Stimulated activated CD4-positive, alpha-beta T cell treated with anti-CD3 and anti-CD28 coated beads, Interleukin-15, amount 100 ng/mL, for 1 hour (primary cell): ENCODE results near the gene CAMTA1.

ENCODE experiments used
- DNase-seq, 2 donors: peaks; one replicate each; pipeline ENCODE4 v3.0.0-alpha.2; 2020; ENCODE audit warnings: low read depth in 1 of 2, low spot score in 1 of 2

Gene CAMTA1

GRCh38 chr1:7613106-7613850, 828.0 kb downstream of the CAMTA1 start:
- no peak for DNase-seq

DNA sequence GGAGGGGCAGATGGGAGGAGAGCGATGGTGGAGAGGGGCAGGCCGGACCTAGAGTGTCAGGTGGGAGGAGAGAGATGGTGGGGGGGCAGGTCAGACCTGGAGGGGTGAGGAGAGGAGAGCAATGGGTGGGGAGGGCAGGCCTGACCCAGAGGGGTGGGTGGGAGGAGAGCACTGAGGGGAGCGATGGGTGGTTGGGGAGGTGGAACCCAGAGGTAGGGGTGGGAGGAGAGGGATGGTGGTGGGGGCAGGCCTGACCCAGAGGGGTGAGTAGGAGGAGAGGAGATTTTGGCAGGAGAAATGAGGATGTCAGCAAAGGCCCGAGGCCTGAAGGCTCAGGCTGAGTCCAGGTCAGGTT, 828.6 kb downstream of the CAMTA1 start:
- no peak for DNase-seq

DNA sequence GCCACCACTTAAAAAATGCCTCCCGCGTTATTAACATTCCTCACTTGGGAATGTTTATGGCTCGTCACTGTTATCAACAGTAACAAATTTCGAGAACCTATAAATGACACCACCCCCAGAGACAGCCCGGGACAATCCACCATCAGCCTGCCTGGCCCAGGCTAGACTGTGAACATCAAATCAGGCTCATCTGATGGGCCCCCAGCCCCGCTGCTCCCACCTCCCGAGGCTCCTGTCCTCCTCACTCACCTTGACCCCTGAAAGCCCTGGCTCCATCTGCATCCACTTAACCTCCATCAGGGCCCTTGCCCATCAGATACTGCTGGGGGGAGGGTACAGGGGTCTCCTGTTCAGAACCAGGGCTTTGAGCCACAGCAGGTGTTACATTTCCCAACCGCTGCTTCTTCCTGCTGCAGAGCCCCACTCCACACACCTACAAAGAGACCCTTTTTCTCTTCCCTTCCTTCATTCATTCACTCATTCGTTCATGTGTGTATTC, 829.4 kb downstream of the CAMTA1 start:
- DNase-seq: no peak

- DNase-seq: no peak
Observed at GRCh38 chr1:7615138-7615537, 829.9 kb downstream of the CAMTA1 start.

GRCh38 chr1:7616076-7616832, 831.0 kb downstream of the CAMTA1 start:
- no peak for DNase-seq

GRCh38 chr1:7616953-7617352, 831.7 kb downstream of the CAMTA1 start:
- no peak for DNase-seq

GRCh38 chr1:7617826-7618225, 832.6 kb downstream of the CAMTA1 start:
- DNase-seq: no peak

GRCh38 chr1:7620196-7620595, 834.9 kb downstream of the CAMTA1 start:
- DNase-seq: no peak

DNA sequence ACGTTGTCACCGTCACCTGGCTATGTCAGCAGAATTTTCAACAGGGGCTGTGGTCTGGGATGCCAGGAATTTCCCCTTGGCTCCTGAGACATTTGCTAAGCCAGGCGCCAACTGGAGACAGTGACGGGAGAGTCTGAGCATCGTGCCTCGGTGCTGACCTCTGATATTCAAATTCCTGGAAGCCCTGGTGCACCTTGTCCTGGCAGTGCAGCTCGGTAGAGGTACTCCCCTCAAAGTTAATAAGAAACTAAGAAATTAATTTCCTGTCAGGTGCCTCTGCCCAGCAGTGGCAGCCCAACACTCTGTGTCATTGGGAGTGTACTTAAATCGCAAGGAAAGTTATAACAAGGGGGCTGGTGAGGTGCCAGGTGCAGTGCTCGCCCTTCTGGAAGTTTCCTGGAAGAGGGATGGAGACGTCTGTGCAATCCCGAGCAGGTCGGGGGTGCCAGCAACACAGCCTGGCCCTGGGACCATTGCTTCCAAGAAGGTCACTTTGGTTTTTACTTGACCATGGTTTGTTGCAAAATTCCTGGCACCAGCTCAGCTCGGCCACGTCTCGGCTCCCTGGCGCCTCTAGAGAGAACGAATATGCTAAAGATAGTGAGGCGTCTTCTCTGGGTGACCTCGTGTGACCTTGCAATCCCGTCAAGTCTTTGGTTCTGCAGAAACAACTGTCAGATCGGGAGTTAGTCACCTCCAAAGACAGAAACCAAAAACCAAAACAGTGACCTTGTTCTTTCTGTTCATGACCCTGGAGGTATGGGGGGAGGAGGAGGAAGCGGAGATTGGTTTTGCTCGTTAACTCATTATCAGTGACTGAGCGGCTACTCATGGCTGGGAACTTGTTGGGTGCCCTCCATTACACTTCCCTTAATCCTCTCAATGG, 836.3 kb downstream of the CAMTA1 start:
- no peak for DNase-seq

GRCh38 chr1:7623842-7624241, 838.6 kb downstream of the CAMTA1 start:
- DNase-seq: no peak

- DNase-seq: no peak
Observed at GRCh38 chr1:7624791-7625355, 839.6 kb downstream of the CAMTA1 start.

- DNase-seq: no peak
Observed at GRCh38 chr1:7625401-7625800, 840.1 kb downstream of the CAMTA1 start.

GRCh38 chr1:7628273-7628672, 843.0 kb downstream of the CAMTA1 start:
- DNase-seq: no peak

DNA sequence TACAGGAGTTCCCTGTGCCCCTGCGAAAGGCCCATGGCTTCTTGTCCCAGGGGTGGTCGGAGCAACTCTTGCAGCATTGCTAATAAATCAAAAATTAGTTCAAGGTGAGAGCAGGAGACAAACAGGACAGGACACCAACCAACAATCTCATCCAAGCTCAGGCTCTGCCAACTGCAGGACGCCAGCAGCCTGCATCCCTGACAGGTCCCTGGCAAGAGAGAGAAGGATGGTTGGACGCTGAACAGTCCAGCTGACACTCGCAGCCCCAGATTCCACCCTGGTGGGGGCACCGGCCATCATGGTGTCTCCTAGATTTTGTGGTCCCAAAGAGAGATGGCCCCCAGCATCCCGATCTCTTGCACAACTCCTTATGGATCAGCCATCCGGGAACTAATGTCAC, 843.8 kb downstream of the CAMTA1 start:
- DNase-seq: no peak

DNA sequence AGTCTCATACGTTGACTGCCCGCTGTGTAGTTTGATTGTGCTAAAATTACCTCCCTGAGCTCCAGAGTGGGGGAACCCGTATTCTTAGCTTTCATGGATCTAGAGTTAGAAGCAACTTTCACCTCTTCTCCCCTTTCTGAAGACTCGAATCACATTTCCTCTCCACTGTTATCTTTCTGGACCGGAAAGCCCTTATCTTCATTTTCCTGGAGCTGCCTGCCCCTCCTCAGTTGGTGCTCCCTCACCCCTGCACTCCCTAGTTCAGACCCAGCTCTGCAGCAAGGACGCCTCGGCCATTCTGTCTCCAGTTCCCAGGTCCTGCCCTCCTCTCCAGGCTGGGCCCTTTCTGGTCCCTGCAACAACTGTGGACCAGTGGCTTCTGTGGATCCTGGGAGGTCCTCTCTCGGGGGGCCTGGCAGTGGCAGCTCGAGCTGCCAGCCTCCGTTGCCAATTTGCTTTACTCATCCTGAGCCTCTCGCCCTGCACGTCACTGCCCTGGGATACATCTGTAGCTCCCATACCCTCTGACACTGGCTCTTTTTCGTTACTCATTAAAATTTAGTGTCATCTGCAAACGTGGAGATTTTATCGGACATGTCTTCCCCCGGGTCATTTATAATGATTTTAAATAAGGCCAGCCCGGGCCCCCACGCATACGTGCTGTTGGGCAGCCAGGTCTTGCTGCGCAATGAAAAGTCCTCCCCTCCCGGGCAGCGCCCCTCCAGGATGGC, 844.4 kb downstream of the CAMTA1 start:
- DNase-seq: no peak

GRCh38 chr1:7630378-7630777, 845.1 kb downstream of the CAMTA1 start:
- DNase-seq: no peak

- no peak for DNase-seq
Observed at GRCh38 chr1:7632176-7632575, 846.9 kb downstream of the CAMTA1 start.

DNA sequence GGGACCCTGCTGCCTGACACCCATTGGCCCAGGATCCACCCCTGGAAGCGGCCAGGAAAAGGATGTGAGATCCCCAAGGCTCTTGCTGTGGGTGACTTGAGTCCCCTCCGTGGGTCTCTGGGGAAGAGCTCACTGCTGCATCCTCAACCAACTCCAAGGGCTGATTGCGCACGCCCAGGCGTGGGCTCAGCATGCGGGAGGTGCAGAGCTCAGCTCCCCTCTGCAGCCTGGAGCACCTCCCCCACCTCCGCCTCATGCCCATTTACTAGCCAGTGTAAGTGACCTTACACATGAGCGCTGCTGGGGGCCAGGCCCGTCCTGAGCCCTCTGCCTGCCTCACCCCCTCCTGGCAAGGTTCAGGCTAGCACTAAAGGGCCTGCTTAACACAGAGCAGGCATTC, 847.4 kb downstream of the CAMTA1 start:
- no peak for DNase-seq

GRCh38 chr1:7633506-7634245, 848.4 kb downstream of the CAMTA1 start:
- DNase-seq: no peak
